Esophagus (tissue), 2 donors: ENCODE results near the gene ACACA. TPM values are rescaled to one million over a fixed set of nuclear protein-coding genes. Genes with fewer than 3 reads are reported as not detected.

Source experiments
- H3K27ac ChIP-seq, 2 donors: one replicate each; pipeline ENCODE4 v1.5.1; 2013; ENCODE audit warnings: low read depth in 2 of 2, mild to moderate bottlenecking in 2 of 2, inconsistent platforms in 1 of 2, low read length in 1 of 2, moderate library complexity in 1 of 2
- H3K27me3 ChIP-seq, 2 donors: one replicate each; pipeline ENCODE4 v1.6.1; 2013; ENCODE audit warnings: low read length in 2 of 2, control low read depth in 1 of 2, mild to moderate bottlenecking in 1 of 2; ENCODE audit not compliant: insufficient read depth in 2 of 2, control insufficient read depth in 1 of 2
- H3K36me3 ChIP-seq, 2 donors: one replicate each; pipeline ENCODE4 v1.6.1; 2013; ENCODE audit warnings: low read length in 1 of 2; ENCODE audit not compliant: control insufficient read depth in 2 of 2, insufficient read depth in 2 of 2
- H3K4me1 ChIP-seq, 2 donors: one replicate each; pipeline ENCODE4 v1.6.1; 2013; ENCODE audit warnings: low read length in 1 of 2; ENCODE audit not compliant: control insufficient read depth in 2 of 2, insufficient read depth in 2 of 2
- H3K4me3 ChIP-seq, 2 donors: one replicate each; pipeline ENCODE4 v1.5.1; 2013; ENCODE audit warnings: low read length in 2 of 2, mild to moderate bottlenecking in 2 of 2, low read depth in 1 of 2, moderate library complexity in 1 of 2
- H3K9me3 ChIP-seq, 2 donors: one replicate each; pipeline ENCODE4 v1.6.1; 2013; ENCODE audit warnings: mild to moderate bottlenecking in 2 of 2, low read depth in 1 of 2, low read length in 1 of 2, moderate library complexity in 1 of 2; ENCODE audit not compliant: control insufficient read depth in 2 of 2, insufficient read depth in 1 of 2
- WGBS, 2 donors: extraction: QIAGEN DNeasy Blood & Tissue Kit; methylation state at CpG; one replicate each; pipeline ENCODE4 v1.1.7; 2013; 5-methylcytosine and 5-hydroxymethylcytosine counted together
- polyA plus RNA-seq, 2 donors: library from polyadenylated mRNA; stranded (reverse); fragments of 200-250 nt; gene quantifications; one replicate each; pipeline ENCODE4 v1.2.3, GENCODE V29; 2013
- donor health status: healthy with polysubstance abuse.
- donor health status: Bipolar disorder and iron deficiency.

Gene ACACA
- polyA plus RNA-seq, 2 donors, result 20.0 to 25.4 TPM

DNA sequence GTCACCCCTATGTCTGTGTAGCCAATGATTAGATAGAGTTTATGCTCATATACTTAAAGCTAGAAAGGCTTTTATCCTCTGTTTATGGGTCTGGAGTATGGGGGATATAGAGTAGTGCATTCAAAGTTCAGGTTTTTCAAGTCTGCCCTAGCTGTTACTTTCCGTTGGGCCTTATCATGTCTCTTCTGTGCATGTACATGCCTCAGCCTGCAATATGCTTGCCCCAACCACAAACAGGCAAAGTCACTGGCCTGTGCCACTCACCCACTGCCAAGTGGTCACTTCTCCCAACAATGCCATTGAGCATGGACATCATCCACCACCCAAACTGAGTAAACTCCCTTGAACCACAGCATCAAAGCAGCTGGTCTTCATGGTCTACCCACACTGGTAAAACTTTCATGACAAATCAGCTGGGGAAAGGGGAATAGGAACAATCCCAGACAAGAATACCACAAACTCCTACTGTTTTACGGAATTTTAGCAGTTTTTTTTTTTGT, 101.2 kb downstream of the ACACA start:
- no peaks in the 10 kb centered on the region for H3K9me3 ChIP-seq
- 73 to 77% methylated on average over 2 of the region's 2 CpGs for WGBS, 2 donors
- H3K27me3 ChIP-seq, result no peaks in the 10 kb centered on the region
- H3K36me3 ChIP-seq, result no peaks in the 10 kb centered on the region
- H3K4me3 ChIP-seq, result no peak overlapping the region
- peaks cover 0 to 2% of the 10 kb centered on the region in 2 donors for H3K4me1 ChIP-seq
- no peak overlapping the region for H3K27ac ChIP-seq

GRCh38 chr17:37301288-37301687, 105.3 kb downstream of the ACACA start:
- WGBS, 2 donors, result 44 to 47% methylated on average over 4 of the region's 4 CpGs
- H3K36me3 ChIP-seq, result no peaks in the 10 kb centered on the region
- no peak overlapping the region for H3K4me3 ChIP-seq
- no peaks in the 10 kb centered on the region for H3K27me3 ChIP-seq
- H3K27ac ChIP-seq, result no peak overlapping the region
- peaks cover 0 to 2% of the 10 kb centered on the region in 2 donors for H3K4me1 ChIP-seq
- H3K9me3 ChIP-seq, result no peaks in the 10 kb centered on the region

DNA sequence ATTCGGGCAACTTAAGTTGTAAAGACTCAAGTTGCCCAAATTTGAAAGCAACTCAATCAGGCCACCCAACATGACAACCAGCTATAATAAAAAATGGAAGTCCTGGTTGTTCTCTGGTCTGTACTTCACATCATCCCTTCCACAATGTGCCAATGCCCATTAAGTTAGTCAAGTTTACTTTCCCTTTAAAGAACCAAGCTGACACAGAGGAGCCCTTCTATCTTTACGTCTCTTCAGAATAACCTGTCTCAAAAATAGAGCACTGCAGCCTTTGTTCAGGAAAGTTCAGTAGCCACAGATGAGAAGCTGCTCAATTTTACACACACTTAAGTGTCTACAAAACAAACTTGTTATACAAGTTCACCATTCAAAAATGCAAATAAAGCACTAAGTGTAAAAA, 106.0 kb downstream of the ACACA start:
- WGBS, 2 donors, result 37 to 51% methylated on average over 2 of the region's 2 CpGs
- H3K4me1 ChIP-seq, result peaks cover 0 to 2% of the 10 kb centered on the region in 2 donors
- no peaks in the 10 kb centered on the region for H3K36me3 ChIP-seq
- no peak overlapping the region for H3K27ac ChIP-seq
- H3K9me3 ChIP-seq, result no peaks in the 10 kb centered on the region
- no peak overlapping the region for H3K4me3 ChIP-seq
- H3K27me3 ChIP-seq, result no peaks in the 10 kb centered on the region

DNA sequence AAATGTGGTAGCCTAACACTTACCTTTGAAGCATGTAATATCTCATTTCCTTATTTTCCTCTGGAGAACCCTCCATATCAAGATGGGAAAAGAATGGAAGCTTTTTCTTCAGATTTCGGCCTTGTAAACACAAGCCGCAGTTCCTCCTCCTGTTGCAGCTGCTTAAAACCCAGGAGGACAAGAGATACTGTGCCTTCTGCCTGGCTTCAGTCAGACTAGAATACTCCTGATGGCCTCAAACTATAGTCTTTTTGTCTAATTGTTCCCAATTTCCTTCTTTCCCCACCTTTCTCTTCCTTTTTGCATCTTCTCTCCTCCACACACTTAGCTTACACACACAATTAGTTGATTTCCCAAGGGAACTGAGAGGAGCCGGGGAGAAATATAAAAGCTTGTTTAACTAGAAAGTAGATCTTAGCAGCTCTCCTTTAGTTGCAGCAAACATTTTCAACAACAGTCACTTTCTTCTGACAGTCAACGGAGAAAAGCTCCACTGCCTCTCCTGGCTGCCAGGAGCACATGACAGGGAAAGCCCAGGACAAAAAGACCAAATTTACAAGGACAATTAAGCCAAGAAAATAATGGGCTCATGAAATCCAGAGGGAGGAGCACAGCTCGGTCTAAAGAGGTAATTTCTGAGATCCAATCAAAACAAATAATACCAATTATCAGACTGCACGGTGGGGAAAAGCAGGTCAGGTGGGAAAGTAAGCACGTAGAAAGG, 107.2 kb downstream of the ACACA start:
- Histone ChIP-seq H3K27ac (no peak overlapping the region), H3K36me3 (no peaks in the 10 kb centered on the region), H3K4me3 (no peak overlapping the region), H3K4me1 (no peaks in the 10 kb centered on the region), H3K27me3 (no peaks in the 10 kb centered on the region), H3K9me3 (no peaks in the 10 kb centered on the region)
- WGBS, 2 donors, result 52 to 58% methylated on average over 7 of the region's 7 CpGs

GRCh38 chr17:37295888-37296287, 110.7 kb downstream of the ACACA start:
- H3K36me3 ChIP-seq, result no peaks in the 10 kb centered on the region
- H3K27me3 ChIP-seq, result no peaks in the 10 kb centered on the region
- no peaks in the 10 kb centered on the region for H3K4me1 ChIP-seq
- H3K4me3 ChIP-seq, result no peak overlapping the region
- WGBS, 2 donors, result 94 to 98% methylated on average over 2 of the region's 2 CpGs
- H3K9me3 ChIP-seq, result no peaks in the 10 kb centered on the region
- H3K27ac ChIP-seq, result no peak overlapping the region

GRCh38 chr17:37294888-37295287, 111.7 kb downstream of the ACACA start:
- WGBS, 2 donors, result 84 to 85% methylated on average over 4 of the region's 4 CpGs
- no peaks in the 10 kb centered on the region for H3K36me3 ChIP-seq

GRCh38 chr17:37293770-37294169, 112.9 kb downstream of the ACACA start:
- no peaks in the 10 kb centered on the region for H3K9me3 ChIP-seq
- WGBS, 2 donors, result 63 to 82% methylated on average over 5 of the region's 5 CpGs
- H3K4me3 ChIP-seq, result no peak overlapping the region
- no peak overlapping the region for H3K27ac ChIP-seq
- no peaks in the 10 kb centered on the region for H3K36me3 ChIP-seq
- no peaks in the 10 kb centered on the region for H3K27me3 ChIP-seq
- H3K4me1 ChIP-seq, result no peaks in the 10 kb centered on the region

More at GRCh38 chr17:37294888-37295287, 111.7 kb downstream of the ACACA start:
- no peak overlapping the region for H3K27ac ChIP-seq
- H3K4me3 ChIP-seq, result no peak overlapping the region
- no peaks in the 10 kb centered on the region for H3K9me3 ChIP-seq
- H3K4me1 ChIP-seq, result no peaks in the 10 kb centered on the region
- H3K27me3 ChIP-seq, result no peaks in the 10 kb centered on the region

DNA sequence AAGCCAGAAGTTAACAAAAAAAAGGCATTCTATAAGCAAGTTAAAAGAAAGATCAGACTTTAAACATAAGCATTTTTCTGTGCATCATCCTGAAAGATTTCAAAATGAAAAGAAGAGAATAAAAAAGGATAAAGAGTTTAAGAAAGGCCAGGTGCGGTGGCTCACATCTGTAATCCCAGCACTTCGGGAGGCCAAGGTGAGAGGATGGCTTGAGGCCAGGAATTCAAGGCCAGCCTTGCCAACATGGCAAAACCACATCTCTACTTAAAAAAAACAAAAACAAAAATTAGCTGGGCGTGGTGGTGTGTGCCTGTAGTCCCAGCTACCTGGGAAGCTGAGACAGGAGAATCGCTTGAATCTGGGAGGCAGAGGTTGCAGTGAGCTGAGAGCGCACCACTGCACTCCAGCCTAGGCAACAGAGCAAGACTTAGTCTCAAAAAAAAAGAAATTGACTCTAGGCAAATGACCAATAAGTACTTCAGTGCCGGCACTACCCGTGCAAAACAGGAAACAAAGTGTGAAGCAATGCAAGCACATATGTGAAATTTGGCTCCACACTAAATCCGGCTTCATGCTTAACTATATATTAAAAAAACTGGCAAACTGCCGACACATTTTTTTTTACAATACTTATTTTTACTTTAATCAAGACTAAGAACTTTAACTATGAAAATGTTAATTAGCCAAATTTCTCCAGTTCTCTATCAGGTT, 114.1 kb downstream of the ACACA start:
- no peak overlapping the region for H3K27ac ChIP-seq
- WGBS, 2 donors, result 50 to 55% methylated on average over 9 of the region's 9 CpGs
- no peaks in the 10 kb centered on the region for H3K27me3 ChIP-seq
- H3K4me3 ChIP-seq, result no peak overlapping the region
- no peaks in the 10 kb centered on the region for H3K4me1 ChIP-seq
- H3K9me3 ChIP-seq, result no peaks in the 10 kb centered on the region
- H3K36me3 ChIP-seq, result no peaks in the 10 kb centered on the region

DNA sequence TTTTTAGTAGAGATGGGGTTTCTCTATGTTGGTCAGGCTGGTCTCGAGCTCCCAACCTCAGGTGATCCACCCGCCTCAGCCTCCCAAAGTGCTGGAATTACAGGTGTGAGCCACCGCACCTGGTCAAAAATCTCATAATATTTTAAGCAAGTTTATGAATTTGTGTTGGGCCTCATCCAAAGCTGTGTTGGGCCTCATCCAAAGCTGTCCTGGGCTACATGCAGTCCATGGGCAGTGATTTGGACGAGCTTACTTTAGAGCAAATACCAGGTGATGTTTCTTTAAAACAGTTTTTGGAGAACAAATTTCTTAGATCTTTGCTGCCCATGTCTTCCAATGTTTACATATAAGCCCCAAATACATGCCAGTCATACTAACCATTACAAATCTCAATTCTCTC, 115.3 kb downstream of the ACACA start:
- Histone ChIP-seq H3K36me3 (no peaks in the 10 kb centered on the region), H3K27ac (no peak overlapping the region), H3K4me3 (no peak overlapping the region), H3K9me3 (no peaks in the 10 kb centered on the region), H3K27me3 (no peaks in the 10 kb centered on the region), H3K4me1 (no peaks in the 10 kb centered on the region)
- WGBS, 2 donors, result 86 to 96% methylated on average over 4 of the region's 4 CpGs
